K562 (cell line): ENCODE measurements around the gene ZSCAN21. TPM values are rescaled to one million over a fixed set of nuclear protein-coding genes. Genes with fewer than 3 reads are reported as not detected.
A peak's percentile ranks its signal among the peaks of the same experiment; 100 is the strongest.

Experiments
- CTCF ChIP-seq, 3 experiments: IDR thresholded peaks in 2 of 3; conservative IDR thresholded peaks in 1 of 3; 2 replicates each; pipeline ENCODE4 v1.5.1; 2011 to 2012; ENCODE audit warnings: low read length in 3 of 3, mild to moderate bottlenecking in 3 of 3, control low read depth in 2 of 3, improper control_type of control experiment in 1 of 3, inconsistent platforms in 1 of 3, low read depth in 1 of 3, mixed read lengths in 1 of 3, moderate library complexity in 1 of 3; ENCODE audit not compliant: insufficient read depth in 2 of 3
- E2F3 ChIP-seq: fragments of 250-450 bp; sonication (Bioruptor Pico); IDR thresholded peaks from 2 replicates; pipeline ENCODE4 v1.4.0; 2020; ENCODE audit warnings: mild to moderate bottlenecking
- E2F5 ChIP-seq: sonication (generic); formaldehyde crosslinking; IDR thresholded peaks from 2 replicates; pipeline ENCODE4 v1.8.0; 2022; ENCODE audit warnings: mild to moderate bottlenecking, missing genetic modification reagents
- JUNB ChIP-seq: fragments of 450-650 bp; formaldehyde crosslinking; conservative IDR thresholded peaks from 2 replicates; pipeline ENCODE4 v1.4.0; 2020; ENCODE audit warnings: mild to moderate bottlenecking
- KDM2B ChIP-seq: fragments of 250-450 bp; sonication (Bioruptor Pico); IDR thresholded peaks from 2 replicates; pipeline ENCODE4 v1.8.0; 2021; ENCODE audit warnings: mild to moderate bottlenecking, moderate library complexity
- MEF2A ChIP-seq: IDR thresholded peaks from 2 replicates; pipeline ENCODE4 v1.6.1; 2011; ENCODE audit warnings: low read depth, mild to moderate bottlenecking, low read length, moderate library complexity; ENCODE audit not compliant: control insufficient read depth
- MLX ChIP-seq, 2 experiments: fragments of 450-650 bp in 1 of 2; sonication (generic) in 1 of 2; formaldehyde crosslinking; conservative IDR thresholded peaks; 2 replicates each; pipeline versions ENCODE4 v1.4.0 to v1.8.1; 2020 to 2022; ENCODE audit warnings: mild to moderate bottlenecking in 1 of 2, missing genetic modification reagents in 1 of 2
- MTF1 ChIP-seq: fragments of 250-450 bp; sonication (Bioruptor Pico); IDR thresholded peaks from 2 replicates; pipeline ENCODE4 v1.9.0; 2021; ENCODE audit warnings: moderate library complexity, mild to moderate bottlenecking, inconsistent platforms, borderline replicate concordance
- NFIX ChIP-seq: fragments of 250-450 bp; sonication (Bioruptor Pico); IDR thresholded peaks from 2 replicates; pipeline ENCODE4 v1.4.0; 2020; ENCODE audit warnings: low read depth, mild to moderate bottlenecking, moderate library complexity
- NRF1 ChIP-seq, 2 experiments: fragments of 450-650 bp; IDR thresholded peaks in 1 of 2; conservative IDR thresholded peaks in 1 of 2; 2 replicates each; pipeline ENCODE4 v1.6.1; 2014; ENCODE audit warnings: mild to moderate bottlenecking in 2 of 2
- RB1 ChIP-seq: fragments of 450-650 bp; IDR thresholded peaks from 2 replicates; pipeline ENCODE4 v1.6.1; 2017; ENCODE audit warnings: low read depth, mild to moderate bottlenecking
- RBFOX2 ChIP-seq: fragments of 200-400 bp; formaldehyde crosslinking; IDR thresholded peaks from 2 replicates; pipeline ENCODE4 v1.6.1; 2017; ENCODE audit warnings: low read depth, mild to moderate bottlenecking, low read length, moderate library complexity
- SIN3B ChIP-seq: fragments of 450-650 bp; IDR thresholded peaks from 2 replicates; pipeline ENCODE4 v1.6.1; 2017; ENCODE audit warnings: low read depth, mild to moderate bottlenecking, moderate library complexity
- SNRNP70 ChIP-seq: fragments of 200-400 bp; formaldehyde crosslinking; optimal IDR thresholded peaks from 2 replicates; pipeline ENCODE3; 2017; ENCODE audit warnings: low read depth, low read length
- SP1 ChIP-seq: sonication (generic); formaldehyde crosslinking; IDR thresholded peaks from 2 replicates; pipeline ENCODE4 v1.8.1; 2022; ENCODE audit warnings: mild to moderate bottlenecking, missing genetic modification reagents
- TARDBP ChIP-seq: fragments of 450-650 bp; IDR thresholded peaks from 2 replicates; pipeline ENCODE4 v1.6.1; 2016
- TCF7L2 ChIP-seq: fragments of 150-350 bp; IDR thresholded peaks from 2 replicates; pipeline ENCODE4 v1.6.1; 2016; ENCODE audit warnings: low read depth, mild to moderate bottlenecking, low read length, moderate library complexity
- THRAP3 ChIP-seq: fragments of 450-650 bp; IDR thresholded peaks from 2 replicates; pipeline ENCODE4 v1.6.1; 2016; ENCODE audit warnings: mild to moderate bottlenecking, inconsistent platforms, borderline replicate concordance
- XRCC3 ChIP-seq: fragments of 450-650 bp; IDR thresholded peaks from 2 replicates; pipeline ENCODE4 v1.6.1; 2017; ENCODE audit warnings: mild to moderate bottlenecking, moderate library complexity
- ZKSCAN1 ChIP-seq: fragments of 150-350 bp; IDR thresholded peaks from 2 replicates; pipeline ENCODE4 v1.6.1; 2016; ENCODE audit warnings: low read depth, low read length
- ZNF224 ChIP-seq: sonication (generic); formaldehyde crosslinking; IDR thresholded peaks from 2 replicates; pipeline ENCODE4 v1.8.0; 2022; ENCODE audit warnings: mild to moderate bottlenecking, missing genetic modification reagents
- ZNF253 ChIP-seq: fragments of 250-450 bp; sonication (Bioruptor Pico); conservative IDR thresholded peaks from 2 replicates; pipeline ENCODE4 v1.6.1; 2021; ENCODE audit warnings: mild to moderate bottlenecking
- ZNF398 ChIP-seq: fragments of 250-450 bp; sonication (Bioruptor Pico); IDR thresholded peaks from 2 replicates; pipeline ENCODE4 v1.8.0; 2021; ENCODE audit warnings: moderate library complexity, mild to moderate bottlenecking, inconsistent platforms
- ZNF431 ChIP-seq: sonication (generic); formaldehyde crosslinking; IDR thresholded peaks from 2 replicates; pipeline ENCODE4 v1.8.0; 2022; ENCODE audit warnings: mild to moderate bottlenecking, missing genetic modification reagents
- ZNF57 ChIP-seq: fragments of 450-650 bp; formaldehyde crosslinking; IDR thresholded peaks from 2 replicates; pipeline ENCODE4 v1.4.0; 2020; ENCODE audit warnings: mild to moderate bottlenecking, moderate library complexity
- ZNF764 ChIP-seq: fragments of 250-450 bp; sonication (Bioruptor Pico); IDR thresholded peaks from 2 replicates; pipeline ENCODE4 v1.4.0; 2020; ENCODE audit warnings: low read depth, mild to moderate bottlenecking, moderate library complexity
- polyA plus RNA-seq, 8 experiments: library from polyadenylated mRNA; depleted of rRNA in 4 of 8; stranded (reverse) in 5 of 8; unstranded in 3 of 8; fragments of >200 nt; fragmentation: Nextera tagmentation in 2 of 8; fragmentation: Illumina TruSeq in 1 of 8; extraction: Ambion mirVana in 2 of 8; extraction: Trizol in 1 of 8; gene quantifications; 2 replicates each; pipeline versions ENCODE4 v1.2.1 to v1.2.3, GENCODE V29; 2011 to 2014; ENCODE audit warnings: inconsistent platforms in 1 of 8, missing spikeins in 1 of 8
- total RNA-seq, 7 experiments: library from RNA; depleted of rRNA in 6 of 7; stranded (reverse); fragments of >200 nt in 6 of 7; fragmentation: Illumina TruSeq in 2 of 7; extraction: Trizol in 2 of 7; gene quantifications; 2 replicates each; pipeline versions ENCODE4 v1.2.1 to v1.2.3, GENCODE V29; 2011 to 2021; ENCODE audit warnings: low replicate concordance in 1 of 7

Gene ZSCAN21
- total and polyA plus RNA-seq, 9 of the 15 experiments (the other 6 are each of a cell fraction or from before 2014, with no cell fraction given), result 5.9 to 15.5 (median 13.2) TPM

- no peak for TF ChIP-seq CTCF (IDR thresholded peaks at IDR 0.05 in 2 of 3, conservative IDR thresholded peaks at IDR 0.05 in 1 of 3; ENCODE audit: insufficient read depth in 2 of 3, low read depth in 1 of 3, low read length in 3 of 3)
- no peak for TF ChIP-seq NFIX
- TF ChIP-seq JUNB (CRISPR knock-in tag), result no peak
- TF ChIP-seq RB1, result no peak
- peak; percentile 97 for TF ChIP-seq XRCC3
- no peak for TF ChIP-seq TCF7L2
- no peak for TF ChIP-seq SNRNP70
- no peak for TF ChIP-seq ZNF764 (CRISPR knock-in tag)
- no peak for TF ChIP-seq E2F3 (CRISPR knock-in tag)
- TF ChIP-seq RBFOX2, result no peak
- TF ChIP-seq SIN3B, result no peak
- TF ChIP-seq E2F5 (CRISPR knock-in tag), result no peak
- TF ChIP-seq NRF1 (conservative IDR thresholded peaks at IDR 0.05 in 1 of 2, IDR thresholded peaks at IDR 0.05 in 1 of 2), result no peak
- no peak for TF ChIP-seq TARDBP
- no peak for TF ChIP-seq MTF1 (CRISPR knock-in tag)
- no peak for TF ChIP-seq ZNF431 (CRISPR knock-in tag)
- no peak for TF ChIP-seq ZNF57 (CRISPR knock-in tag)
- no peak for TF ChIP-seq KDM2B
- no peak for TF ChIP-seq MEF2A
- no peak for TF ChIP-seq THRAP3
- TF ChIP-seq ZNF398, result no peak
- TF ChIP-seq SP1 (CRISPR knock-in tag), result no peak
- no peak for TF ChIP-seq MLX (CRISPR knock-in tag; conservative IDR thresholded peaks at IDR 0.05)
- TF ChIP-seq ZNF253, result no peak
- TF ChIP-seq ZNF224 (CRISPR knock-in tag), result no peak
- TF ChIP-seq ZKSCAN1, result no peak
Observed at GRCh38 chr7:100071018-100071723, 21.6 kb downstream of the ZSCAN21 start (continued).
